IPS-20b (cell line): ENCODE measurements around the gene PSMC5.
"Not testable (repeated sequence)": the region's sequence is repeated elsewhere in the genome, so short reads cannot be mapped to it uniquely, and the experiment has no call there.

Experiments
- H3K27ac ChIP-seq: one replicate; pipeline ENCODE4 v1.5.1; 2013; ENCODE audit warnings: low read length
- H3K27me3 ChIP-seq: 2 replicates; pipeline ENCODE4 v1.6.1; 2013; ENCODE audit warnings: mild to moderate bottlenecking, low read length, inconsistent platforms; ENCODE audit not compliant: insufficient read depth
- H3K36me3 ChIP-seq: 2 replicates; pipeline ENCODE4 v1.6.1; 2013; ENCODE audit warnings: low read depth, mild to moderate bottlenecking, inconsistent platforms, low read length, moderate library complexity; ENCODE audit not compliant: insufficient read depth
- H3K4me1 ChIP-seq: 2 replicates; pipeline ENCODE4 v1.6.1; 2013; ENCODE audit warnings: mild to moderate bottlenecking, control low read depth, inconsistent platforms, low read length, moderate library complexity; ENCODE audit not compliant: insufficient read depth
- H3K4me3 ChIP-seq: 2 replicates; pipeline ENCODE4 v1.5.1; 2013; ENCODE audit warnings: mild to moderate bottlenecking, low read length, inconsistent platforms
- H3K9ac ChIP-seq: 2 replicates; pipeline ENCODE4 v1.6.1; 2013; ENCODE audit warnings: low read depth, mild to moderate bottlenecking, inconsistent platforms, low read length, moderate library complexity
- H3K9me3 ChIP-seq: 2 replicates; pipeline ENCODE4 v1.6.1; 2013; ENCODE audit warnings: mild to moderate bottlenecking, low read depth, low read length, inconsistent platforms; ENCODE audit not compliant: insufficient read depth

Gene PSMC5

GRCh38 chr17:63855185-63855584, 28.0 kb downstream of the PSMC5 start:
- Histone ChIP-seq H3K9me3 (no peaks in the 10 kb centered on the region), H3K9ac (no peak overlapping the region), H3K27me3 (peaks cover 11% of the 10 kb centered on the region), H3K27ac (no peak overlapping the region), H3K4me3 (no peak overlapping the region), H3K4me1 (no peaks in the 10 kb centered on the region), H3K36me3 (no peaks in the 10 kb centered on the region)

- not testable (repeated sequence) for H3K9ac ChIP-seq, H3K4me1 ChIP-seq, H3K9me3 ChIP-seq, H3K36me3 ChIP-seq, H3K4me3 ChIP-seq, H3K27ac ChIP-seq
- H3K27me3 ChIP-seq = peaks cover 14% of the 10 kb centered on the region
Measured at GRCh38 chr17:63856425-63856824, 29.2 kb downstream of the PSMC5 start.

- no peak overlapping the region for H3K27ac ChIP-seq
- H3K9ac ChIP-seq = no peak overlapping the region
- H3K9me3 ChIP-seq = no peaks in the 10 kb centered on the region
- H3K27me3 ChIP-seq = peaks cover 14% of the 10 kb centered on the region
- no peaks in the 10 kb centered on the region for H3K4me1 ChIP-seq
- H3K36me3 ChIP-seq = no peaks in the 10 kb centered on the region
- no peak overlapping the region for H3K4me3 ChIP-seq
Measured at GRCh38 chr17:63859257-63859656, 32.0 kb downstream of the PSMC5 start.

DNA sequence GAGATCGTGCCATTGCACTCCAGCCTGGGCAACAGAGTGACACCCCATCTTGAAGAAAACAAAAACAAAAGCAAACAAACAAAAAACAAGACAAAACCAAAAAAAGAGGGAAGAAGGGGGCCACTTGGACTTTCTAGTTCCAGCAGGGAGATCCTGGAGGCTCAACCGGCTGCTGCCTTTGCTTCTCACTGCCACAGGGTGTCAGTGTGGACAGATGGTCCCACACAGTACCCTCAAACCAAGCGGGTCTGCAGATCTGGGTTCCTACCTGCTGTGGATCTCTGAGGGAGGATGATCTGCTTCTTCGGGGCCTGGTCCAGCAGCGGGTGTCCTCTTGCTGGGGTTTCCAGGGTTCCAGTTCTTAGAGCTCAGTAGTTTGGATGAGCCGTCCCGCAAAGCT, 39.4 kb downstream of the PSMC5 start:
- H3K4me1 ChIP-seq, H3K27ac ChIP-seq, H3K36me3 ChIP-seq, H3K27me3 ChIP-seq, H3K9ac ChIP-seq, H3K9me3 ChIP-seq, H3K4me3 ChIP-seq: not testable (repeated sequence)

DNA sequence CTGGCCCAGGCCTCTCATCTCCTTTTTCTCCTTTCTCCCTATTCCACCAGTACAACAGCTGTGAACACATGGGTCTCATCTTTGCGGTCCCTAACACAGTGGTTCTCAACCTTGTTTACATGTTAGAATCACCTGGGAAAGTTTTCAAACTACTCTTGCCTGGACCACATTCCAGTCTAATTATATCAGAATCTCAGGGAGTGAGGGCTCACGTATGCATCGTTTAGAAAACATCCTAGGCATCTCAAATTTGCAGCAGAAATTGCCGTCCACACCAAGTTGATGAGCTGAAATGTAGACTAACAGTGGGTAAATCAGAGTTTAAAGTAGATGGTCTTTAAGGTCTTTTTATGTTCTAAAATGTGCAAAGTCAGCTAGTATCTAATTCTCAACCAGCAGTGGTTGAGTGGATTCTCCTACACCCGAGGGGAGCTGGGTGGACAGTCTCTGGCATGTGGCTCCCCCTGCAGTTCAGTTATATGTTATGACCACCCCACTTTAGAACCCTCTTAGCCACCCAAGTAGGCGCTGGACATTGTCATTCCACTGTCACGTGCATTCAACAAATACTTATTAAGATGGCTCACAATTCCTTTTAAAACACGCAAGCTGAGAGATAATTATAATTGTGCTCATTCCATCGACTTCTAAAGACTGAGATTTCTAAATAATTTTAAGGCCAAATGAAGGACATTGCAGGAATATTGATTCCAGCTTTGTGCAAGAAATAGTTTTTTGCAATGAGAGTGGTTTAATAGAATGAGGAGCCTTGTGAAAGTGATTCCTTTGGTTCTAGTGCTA, 42.5 kb downstream of the PSMC5 start:
- H3K4me3 ChIP-seq, H3K9ac ChIP-seq, H3K9me3 ChIP-seq, H3K36me3 ChIP-seq, H3K27me3 ChIP-seq, H3K27ac ChIP-seq, H3K4me1 ChIP-seq: not testable (repeated sequence)

DNA sequence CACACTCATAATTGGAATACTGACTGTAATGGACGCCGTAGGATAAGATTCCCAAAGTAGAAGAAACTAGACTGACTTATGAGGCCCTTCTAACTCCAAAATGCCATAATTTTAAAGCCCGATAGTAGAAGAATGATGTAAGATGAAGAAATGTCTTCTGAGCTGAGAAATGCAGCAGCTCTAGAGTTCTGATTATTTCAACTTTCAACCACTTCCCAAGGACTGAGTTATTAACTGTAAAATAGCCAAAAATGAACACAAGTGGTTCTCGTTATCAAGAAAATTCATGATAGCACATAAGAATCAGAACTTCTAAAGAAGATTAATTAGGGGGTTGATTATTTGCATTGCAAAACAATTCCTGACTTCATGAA, 43.0 kb downstream of the PSMC5 start:
- not testable (repeated sequence) for H3K9me3 ChIP-seq, H3K36me3 ChIP-seq, H3K27ac ChIP-seq, H3K9ac ChIP-seq, H3K4me1 ChIP-seq, H3K27me3 ChIP-seq, H3K4me3 ChIP-seq

- not testable (repeated sequence) for H3K4me1 ChIP-seq, H3K27ac ChIP-seq, H3K27me3 ChIP-seq, H3K9ac ChIP-seq, H3K36me3 ChIP-seq, H3K4me3 ChIP-seq, H3K9me3 ChIP-seq
Measured at GRCh38 chr17:63871646-63872365, 44.6 kb downstream of the PSMC5 start.

DNA sequence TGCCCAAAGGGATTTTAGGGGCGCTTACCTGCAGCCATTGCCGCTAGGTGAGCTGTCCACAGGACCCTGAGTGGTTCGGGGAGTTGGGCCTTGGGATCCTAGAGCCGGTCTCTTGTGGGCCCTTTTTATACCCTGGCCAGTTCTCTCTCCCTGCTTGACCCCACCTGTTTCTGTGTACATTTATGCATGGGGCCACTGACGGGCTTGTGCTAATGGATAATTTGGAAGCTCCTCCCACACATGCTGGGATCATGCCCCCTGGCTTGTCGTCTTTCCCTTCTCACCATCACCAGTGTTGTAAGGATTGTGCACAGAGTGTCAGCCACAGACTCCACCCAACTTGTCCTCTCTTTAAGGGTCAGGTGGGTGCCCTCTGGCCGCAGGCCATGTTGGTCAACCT, 46.3 kb downstream of the PSMC5 start, which contains the start of gene CSH2:
Gene CSH2, minus strand, starts transcription at position 101 of the 400 bp plus-strand sequence. Its CDS starts 63 bp downstream, at position 38.
- H3K4me3 ChIP-seq, H3K9me3 ChIP-seq, H3K27me3 ChIP-seq, H3K4me1 ChIP-seq, H3K9ac ChIP-seq, H3K36me3 ChIP-seq, H3K27ac ChIP-seq: not testable (repeated sequence)

DNA sequence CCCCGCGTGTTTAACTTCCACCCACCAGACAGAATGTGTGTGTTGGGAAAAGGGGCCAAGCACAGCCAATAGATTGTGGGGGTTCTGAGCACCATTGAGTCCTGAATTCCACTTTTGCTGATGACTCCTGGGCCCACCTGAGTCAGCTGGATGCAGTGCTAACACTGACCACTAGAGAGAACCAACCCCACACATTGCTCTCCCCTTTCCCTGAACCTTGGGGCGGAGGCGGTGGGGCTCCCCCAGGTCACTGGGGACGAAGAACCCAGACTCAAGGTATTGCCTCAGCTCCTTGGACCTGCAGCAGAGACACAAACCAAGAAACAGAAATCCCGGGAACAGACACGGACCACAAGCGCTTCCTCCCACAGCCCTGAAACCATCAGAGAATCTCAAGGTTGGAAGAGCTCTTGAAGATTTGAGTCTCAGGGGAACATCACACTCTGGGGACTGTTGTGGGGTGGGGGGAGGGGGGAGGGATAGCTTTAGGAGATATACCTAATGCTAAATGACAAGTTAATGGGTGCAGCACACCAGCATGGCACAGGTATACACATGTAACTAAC, 46.9 kb downstream of the PSMC5 start:
- H3K27me3 ChIP-seq, H3K36me3 ChIP-seq, H3K4me1 ChIP-seq, H3K4me3 ChIP-seq, H3K27ac ChIP-seq, H3K9me3 ChIP-seq, H3K9ac ChIP-seq: not testable (repeated sequence)

- not testable (repeated sequence) for H3K36me3 ChIP-seq, H3K4me3 ChIP-seq, H3K27ac ChIP-seq, H3K27me3 ChIP-seq, H3K9ac ChIP-seq, H3K9me3 ChIP-seq, H3K4me1 ChIP-seq
Measured at GRCh38 chr17:63874693-63875092, 47.5 kb downstream of the PSMC5 start.

GRCh38 chr17:63878413-63878812, 51.2 kb downstream of the PSMC5 start:
- H3K9me3 ChIP-seq, H3K27ac ChIP-seq, H3K9ac ChIP-seq, H3K36me3 ChIP-seq, H3K4me1 ChIP-seq, H3K4me3 ChIP-seq, H3K27me3 ChIP-seq: not testable (repeated sequence)

DNA sequence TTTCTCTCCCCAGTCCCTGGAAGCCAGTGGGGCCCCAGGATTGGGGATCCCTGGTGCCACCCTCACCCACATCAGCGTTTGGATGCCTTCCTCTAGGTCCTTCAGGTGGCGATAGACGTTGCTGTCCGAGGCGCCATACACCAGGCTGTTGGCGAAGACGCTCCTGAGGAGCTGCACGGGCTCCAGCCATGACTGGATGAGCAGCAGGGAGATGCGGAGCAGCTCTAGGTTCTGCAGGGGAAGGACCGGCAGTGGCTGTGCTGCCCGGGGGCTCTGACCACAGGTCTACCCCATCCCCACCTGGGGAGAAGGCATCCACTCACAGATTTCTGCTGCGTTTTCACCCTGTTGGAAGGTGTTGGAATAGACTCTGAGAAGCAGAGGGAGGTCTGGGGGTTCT, 53.5 kb downstream of the PSMC5 start:
- Histone ChIP-seq H3K27me3 (no peaks in the 10 kb centered on the region), H3K36me3 (no peaks in the 10 kb centered on the region), H3K4me1 (peaks cover 6% of the 10 kb centered on the region; the same call in 1 of the 2 replicates), H3K4me3 (0 out of 2 replicates have a peak overlapping the region, but pooled peaks have one; percentile 41), H3K27ac (no peak overlapping the region), H3K9me3 (no peaks in the 10 kb centered on the region), H3K9ac (no peak overlapping the region)
